ENCODE measurements around the gene ITGA6.

Gene ITGA6

GRCh38 chr2:172452845-172453244 lies 25.5 kb downstream of the ITGA6 start:
- no peaks in the 10 kb centered on the region for H3K36me3 ChIP-seq (ENCODE audit: insufficient read depth)
- H3K4me3 ChIP-seq (IDR thresholded peaks at IDR 0.05; ENCODE audit: insufficient read depth, low read depth, low read length): no peak overlapping the region
- no peaks in the 10 kb centered on the region for H3K27me3 ChIP-seq (ENCODE audit: insufficient read depth, low read depth)
- no peaks in the 10 kb centered on the region for H3K79me2 ChIP-seq (ENCODE audit: insufficient read depth, low read depth)
- H3K4me1 ChIP-seq (ENCODE audit: low read depth, poor library complexity, severe bottlenecking): no peaks in the 10 kb centered on the region
- no peaks in the 10 kb centered on the region for H4K20me1 ChIP-seq (ENCODE audit: insufficient read depth)
- H3K9ac ChIP-seq: no peak overlapping the region
- TF ChIP-seq CTCF (conservative IDR thresholded peaks at IDR 0.05; ENCODE audit: low read depth, low read length): no peak
- no peak overlapping the region for H3K27ac ChIP-seq
- H2AFZ ChIP-seq (ENCODE audit: low read depth): no peak overlapping the region
- no peak overlapping the region for H3K4me2 ChIP-seq

GRCh38 chr2:172454404-172455120 lies 27.2 kb downstream of the ITGA6 start:
- TF ChIP-seq CTCF (conservative IDR thresholded peaks at IDR 0.05; ENCODE audit: low read depth, low read length): no peak
- no peaks in the 10 kb centered on the region for H3K27me3 ChIP-seq (ENCODE audit: insufficient read depth, low read depth)
- H3K9ac ChIP-seq: no peak overlapping the region
- no peak overlapping the region for H2AFZ ChIP-seq (ENCODE audit: low read depth)
- H3K4me3 ChIP-seq (IDR thresholded peaks at IDR 0.05; ENCODE audit: insufficient read depth, low read depth, low read length): no peak overlapping the region
- no peak overlapping the region for H3K27ac ChIP-seq
- no peak overlapping the region for H3K4me2 ChIP-seq
- no peaks in the 10 kb centered on the region for H3K79me2 ChIP-seq (ENCODE audit: insufficient read depth, low read depth)
- no peaks in the 10 kb centered on the region for H3K4me1 ChIP-seq (ENCODE audit: low read depth, poor library complexity, severe bottlenecking)
- H3K36me3 ChIP-seq (ENCODE audit: insufficient read depth): no peaks in the 10 kb centered on the region
- no peaks in the 10 kb centered on the region for H4K20me1 ChIP-seq (ENCODE audit: insufficient read depth)

- TF ChIP-seq CTCF (conservative IDR thresholded peaks at IDR 0.05; ENCODE audit: low read depth, low read length): no peak
- Histone ChIP-seq H3K9ac (no peak overlapping the region), H3K4me2 (no peak overlapping the region), H4K20me1 (ENCODE audit: insufficient read depth) (no peaks in the 10 kb centered on the region), H2AFZ (ENCODE audit: low read depth) (no peak overlapping the region), H3K27ac (no peak overlapping the region), H3K36me3 (ENCODE audit: insufficient read depth) (no peaks in the 10 kb centered on the region), H3K79me2 (ENCODE audit: insufficient read depth, low read depth) (no peaks in the 10 kb centered on the region), H3K4me1 (ENCODE audit: low read depth, poor library complexity, severe bottlenecking) (no peaks in the 10 kb centered on the region), H3K27me3 (ENCODE audit: insufficient read depth, low read depth) (no peaks in the 10 kb centered on the region), H3K4me3 (IDR thresholded peaks at IDR 0.05; ENCODE audit: insufficient read depth, low read depth, low read length) (no peak overlapping the region)
Measured at GRCh38 chr2:172455121-172455515, 27.7 kb downstream of the ITGA6 start.

GRCh38 chr2:172456002-172456401 lies 28.6 kb downstream of the ITGA6 start:
- Histone ChIP-seq H3K36me3 (ENCODE audit: insufficient read depth) (no peaks in the 10 kb centered on the region), H2AFZ (ENCODE audit: low read depth) (no peak overlapping the region), H3K9ac (no peak overlapping the region), H3K27me3 (ENCODE audit: insufficient read depth, low read depth) (no peaks in the 10 kb centered on the region), H3K27ac (no peak overlapping the region), H3K79me2 (ENCODE audit: insufficient read depth, low read depth) (no peaks in the 10 kb centered on the region), H3K4me2 (no peak overlapping the region), H4K20me1 (ENCODE audit: insufficient read depth) (no peaks in the 10 kb centered on the region), H3K4me3 (IDR thresholded peaks at IDR 0.05; ENCODE audit: insufficient read depth, low read depth, low read length) (no peak overlapping the region), H3K4me1 (ENCODE audit: low read depth, poor library complexity, severe bottlenecking) (no peaks in the 10 kb centered on the region)
- no peak for TF ChIP-seq CTCF (conservative IDR thresholded peaks at IDR 0.05; ENCODE audit: low read depth, low read length)
